ENCODE measurements around the gene MYH10.

- no peak for TF ChIP-seq POLR2A (IDR thresholded peaks at IDR 0.05; ENCODE audit: low read depth, low read length)
- no peak for TF ChIP-seq POLR2AphosphoS5 (IDR thresholded peaks at IDR 0.05; ENCODE audit: low read depth, low read length)
- no peak for TF ChIP-seq TAF1 (IDR thresholded peaks at IDR 0.05; ENCODE audit: low read depth, low read length)
- TF ChIP-seq POU2F2 (IDR thresholded peaks at IDR 0.05; ENCODE audit: low read depth, low read length): no peak
Measured at GRCh38 chr17:8622191-8622590, 8.3 kb downstream of the MYH10 start.

All from GM12891 (cell line).